ENCODE results near the gene KCNAB2.

DNA sequence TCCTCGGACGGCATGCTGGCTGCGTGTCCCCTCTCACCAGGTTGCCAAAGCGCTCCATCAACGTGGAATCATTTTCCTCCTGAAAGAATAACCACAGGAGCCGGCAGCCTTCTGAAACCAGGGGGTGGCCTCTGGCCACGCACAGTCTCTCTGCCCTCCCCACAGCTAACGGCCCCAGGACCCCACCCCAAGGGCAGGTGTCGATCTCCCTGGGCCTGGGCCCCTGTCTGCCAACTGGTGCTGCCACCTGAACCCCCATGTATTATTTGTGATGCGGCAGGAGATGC, 46.1 kb downstream of the KCNAB2 start:
- TF ChIP-seq, protein P1, sequence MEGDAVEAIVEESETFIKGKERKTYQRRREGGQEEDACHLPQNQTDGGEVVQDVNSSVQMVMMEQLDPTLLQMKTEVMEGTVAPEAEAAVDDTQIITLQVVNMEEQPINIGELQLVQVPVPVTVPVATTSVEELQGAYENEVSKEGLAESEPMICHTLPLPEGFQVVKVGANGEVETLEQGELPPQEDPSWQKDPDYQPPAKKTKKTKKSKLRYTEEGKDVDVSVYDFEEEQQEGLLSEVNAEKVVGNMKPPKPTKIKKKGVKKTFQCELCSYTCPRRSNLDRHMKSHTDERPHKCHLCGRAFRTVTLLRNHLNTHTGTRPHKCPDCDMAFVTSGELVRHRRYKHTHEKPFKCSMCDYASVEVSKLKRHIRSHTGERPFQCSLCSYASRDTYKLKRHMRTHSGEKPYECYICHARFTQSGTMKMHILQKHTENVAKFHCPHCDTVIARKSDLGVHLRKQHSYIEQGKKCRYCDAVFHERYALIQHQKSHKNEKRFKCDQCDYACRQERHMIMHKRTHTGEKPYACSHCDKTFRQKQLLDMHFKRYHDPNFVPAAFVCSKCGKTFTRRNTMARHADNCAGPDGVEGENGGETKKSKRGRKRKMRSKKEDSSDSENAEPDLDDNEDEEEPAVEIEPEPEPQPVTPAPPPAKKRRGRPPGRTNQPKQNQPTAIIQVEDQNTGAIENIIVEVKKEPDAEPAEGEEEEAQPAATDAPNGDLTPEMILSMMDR (IDR thresholded peaks at IDR 0.05) = no peak
- TF ChIP-seq POLR2A (IDR thresholded peaks at IDR 0.05) = no peak

All from Peyer's patch (tissue), 4 donors.